Stimulated activated CD8-positive, alpha-beta memory T cell treated with anti-CD3 and anti-CD28 coated beads, Interleukin-4, amount 100 ng/mL, for 4 hours (primary cell): ENCODE results near the gene RCN2.

ENCODE experiments used
- DNase-seq, 2 donors: peaks; one replicate each; pipeline ENCODE4 v3.0.0-alpha.2; 2020; ENCODE audit warnings: low read depth in 2 of 2, low spot score in 1 of 2

Gene RCN2

DNA sequence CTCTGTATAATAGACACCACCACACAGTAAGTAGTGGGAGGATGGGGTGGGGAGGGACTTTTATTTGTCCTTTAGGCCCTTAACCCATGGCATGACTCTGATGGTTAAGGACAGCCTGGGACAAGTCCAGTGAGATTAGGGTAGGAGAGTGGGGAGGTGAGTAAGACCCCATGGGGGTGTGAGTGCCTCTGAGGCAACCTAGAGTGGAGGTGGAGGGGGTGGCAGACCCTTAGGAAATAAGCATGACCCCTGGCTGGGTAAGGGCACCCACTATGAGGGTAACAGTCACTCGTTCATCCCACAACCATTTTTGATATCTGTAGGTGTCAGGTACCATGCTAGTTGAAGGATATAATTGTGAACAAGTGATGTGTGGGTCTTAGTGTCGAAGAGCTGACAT is 42.4 kb downstream of the RCN2 start:
- no peak for DNase-seq

DNA sequence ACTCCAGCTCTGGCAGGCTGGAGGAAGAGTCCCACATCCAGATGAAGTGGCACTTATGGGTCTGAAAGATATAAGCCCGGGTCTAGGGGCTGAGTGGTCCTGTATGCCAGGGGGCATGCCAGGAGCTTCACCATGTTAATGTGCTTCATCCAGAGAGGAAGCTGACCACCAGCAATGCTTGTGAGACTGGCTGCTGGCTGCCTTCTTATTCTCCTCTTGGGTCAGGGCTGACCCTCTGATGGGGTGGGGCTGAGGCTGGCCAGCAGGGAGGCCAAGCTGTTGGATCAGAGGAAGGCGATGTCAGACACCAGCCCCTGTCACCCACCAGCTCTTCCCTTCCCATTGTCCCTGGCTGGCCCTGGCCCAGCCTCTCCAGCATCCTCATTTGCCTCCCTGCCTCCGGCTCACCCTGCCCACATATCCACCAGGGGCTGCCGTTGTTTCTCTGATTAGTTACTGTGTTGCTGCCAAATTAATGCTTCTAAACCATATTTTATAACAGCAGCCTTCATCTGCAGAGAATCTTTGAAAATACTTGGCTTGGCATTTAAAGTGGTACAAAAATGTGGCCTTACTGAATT is 43.0 kb downstream of the RCN2 start:
- no peak for DNase-seq

DNA sequence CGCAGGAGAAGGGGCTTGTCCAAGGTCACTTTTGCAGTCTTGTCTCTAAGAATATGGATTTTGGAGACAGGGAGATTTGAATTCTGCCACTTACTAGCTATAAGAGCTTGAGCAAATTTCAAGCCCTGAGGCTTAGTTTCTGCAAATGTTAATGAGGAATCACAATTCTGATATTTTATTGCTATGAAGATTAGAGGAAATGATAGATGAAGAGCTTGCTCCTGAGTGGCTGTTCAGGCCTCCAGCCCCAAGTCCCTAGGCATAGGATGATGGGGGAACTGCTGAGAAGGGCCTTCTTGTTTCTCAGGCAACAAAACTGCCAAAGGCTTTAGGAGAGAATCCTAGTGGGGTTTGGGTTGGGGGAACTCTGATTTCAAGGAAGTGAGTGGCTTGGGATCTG is 44.6 kb downstream of the RCN2 start:
- DNase-seq = no peak

DNA sequence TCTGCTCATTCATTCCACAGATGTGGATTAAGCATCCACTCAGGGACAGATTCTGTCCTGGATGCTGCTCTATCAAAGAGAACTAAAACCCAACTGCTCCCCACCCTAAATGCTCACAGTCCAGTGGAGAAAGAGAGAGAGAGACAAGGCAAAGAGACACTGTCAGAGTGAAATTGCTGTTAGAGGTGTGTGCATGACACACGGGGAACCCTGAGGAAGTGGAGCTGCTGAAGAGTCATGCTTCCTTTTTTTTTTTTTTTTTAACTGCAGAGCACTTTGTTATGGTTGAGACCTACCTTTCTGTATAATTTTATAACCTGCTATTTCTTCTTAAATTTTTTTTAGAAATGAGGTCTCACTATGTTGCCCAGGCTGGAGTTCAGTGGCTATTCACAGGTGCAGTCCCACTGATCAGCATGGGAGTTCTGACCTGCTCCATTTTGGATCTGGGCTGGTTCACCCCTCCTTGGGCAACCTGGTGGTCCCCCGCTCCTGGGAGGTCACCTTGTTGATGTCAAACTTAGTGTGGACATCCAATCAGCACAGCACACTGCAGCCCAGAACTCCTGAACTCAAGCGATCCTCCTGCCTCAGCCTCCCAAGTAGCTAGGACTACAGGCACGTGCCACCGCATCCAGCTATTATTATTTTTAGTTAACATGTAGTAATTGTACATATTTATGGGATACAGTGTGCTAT is 45.2 kb downstream of the RCN2 start:
- DNase-seq = no peak

DNA sequence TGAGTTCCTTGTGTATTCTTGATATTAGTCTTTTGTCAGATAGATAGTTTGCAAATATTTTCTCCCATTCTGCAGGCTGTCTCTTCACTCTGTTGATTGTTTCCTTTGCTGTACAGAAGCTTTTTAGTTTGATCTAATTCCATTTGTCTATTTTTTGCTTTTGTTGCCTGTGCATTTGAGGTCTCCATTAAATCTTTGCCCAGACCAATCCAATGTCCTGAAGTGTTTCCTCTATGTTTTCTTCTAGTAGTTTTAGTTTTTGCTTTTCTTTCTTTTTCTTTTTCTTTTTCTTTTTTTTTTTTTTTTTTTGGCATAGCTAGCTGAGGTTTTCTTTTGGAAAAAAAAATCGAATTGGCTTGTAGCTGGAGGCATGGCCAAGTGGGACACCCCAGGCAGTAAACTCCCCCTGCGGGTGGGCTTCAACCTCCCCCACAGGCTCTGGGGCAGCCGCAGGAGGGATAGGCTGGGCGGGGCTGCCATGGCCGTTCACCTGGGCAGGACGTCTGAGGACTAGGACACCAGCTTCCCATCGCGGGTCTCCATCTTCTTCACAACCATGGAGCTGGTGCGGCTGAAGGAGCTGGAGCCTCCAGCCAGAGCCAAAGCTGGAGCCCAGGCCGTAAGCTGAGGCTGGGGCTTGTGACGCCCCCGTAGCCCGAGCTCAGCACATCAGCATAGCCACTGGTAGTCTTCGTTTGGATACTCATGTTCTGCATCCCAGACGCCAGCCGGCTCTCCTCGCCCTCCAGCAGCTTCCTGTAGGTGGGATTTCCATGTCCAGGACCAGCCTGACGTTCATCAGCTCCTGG is 47.2 kb downstream of the RCN2 start:
- DNase-seq = no peak

DNA sequence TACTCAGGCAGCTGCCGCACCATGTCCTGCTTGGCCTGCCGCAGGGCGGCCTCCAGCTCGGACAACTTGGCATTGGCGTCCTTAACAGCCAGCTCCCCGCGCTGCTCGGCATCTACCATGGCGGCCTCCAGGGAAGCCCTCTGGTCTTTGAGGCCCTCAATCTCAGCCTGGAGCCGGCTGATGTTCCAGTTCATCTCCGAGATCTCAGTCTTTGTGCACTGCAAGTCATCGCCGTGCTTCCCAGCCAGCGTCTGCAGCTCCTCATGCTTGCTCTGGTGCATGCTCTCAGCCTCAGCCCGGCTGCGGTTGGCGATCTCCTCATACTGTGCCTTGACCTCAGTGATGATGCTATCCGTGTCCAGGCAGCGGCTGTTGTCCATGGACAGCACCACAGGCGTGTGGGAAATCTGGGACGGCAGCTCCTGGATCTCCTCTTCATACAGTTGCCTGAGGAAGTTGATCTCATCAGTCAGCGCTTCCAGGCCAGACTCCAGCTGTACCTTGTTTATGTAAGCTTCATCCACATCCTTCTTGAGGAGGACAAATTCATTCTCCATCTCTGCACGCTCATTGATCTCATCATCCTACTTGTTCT is 47.9 kb downstream of the RCN2 start:
- no peak for DNase-seq

DNA sequence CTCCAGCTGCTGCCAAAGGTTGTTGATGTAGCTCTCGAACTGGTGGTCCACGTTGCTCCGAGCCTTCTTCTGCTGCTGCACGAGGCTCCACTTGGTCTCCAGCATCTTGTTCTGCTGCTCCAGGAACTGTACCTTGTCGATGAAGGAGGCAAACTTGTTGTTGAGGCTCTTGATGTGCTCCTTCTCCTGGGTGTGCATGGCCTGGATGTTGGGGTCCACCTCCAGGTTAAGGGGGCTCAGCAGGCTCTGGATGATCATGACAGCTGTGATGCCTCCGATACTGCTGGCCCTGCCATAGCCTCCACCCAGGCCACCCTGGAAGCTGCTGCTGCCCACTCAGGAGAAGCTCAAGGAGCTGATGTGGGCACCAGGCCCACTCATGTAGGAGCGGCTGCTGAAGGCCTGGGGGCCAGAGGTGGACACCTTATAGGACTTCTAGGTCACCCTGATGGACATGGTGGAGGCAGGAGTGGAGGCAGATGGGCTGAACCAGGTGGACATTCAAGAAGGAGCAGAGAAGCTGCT is 48.5 kb downstream of the RCN2 start:
- DNase-seq = no peak

DNA sequence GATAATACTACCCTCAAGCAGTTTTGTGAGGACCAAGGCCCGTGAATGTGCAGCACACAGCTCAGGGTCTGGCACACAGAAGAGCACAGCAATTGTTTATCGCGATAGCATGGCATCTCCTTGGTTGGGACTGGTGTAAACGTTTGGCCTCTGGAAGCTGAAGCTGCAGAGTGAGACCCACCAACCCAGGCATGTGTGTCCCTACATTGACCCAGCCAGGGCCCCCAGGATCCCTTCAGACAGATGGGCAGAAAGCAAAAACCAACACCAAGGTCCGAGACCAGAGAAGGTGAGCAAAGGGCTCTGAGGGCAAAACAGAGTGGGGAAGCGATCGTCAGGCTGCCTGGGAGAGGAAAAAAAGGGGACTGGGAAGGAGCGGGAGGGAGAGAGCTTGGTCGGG is 50.8 kb downstream of the RCN2 start:
- no peak for DNase-seq

DNA sequence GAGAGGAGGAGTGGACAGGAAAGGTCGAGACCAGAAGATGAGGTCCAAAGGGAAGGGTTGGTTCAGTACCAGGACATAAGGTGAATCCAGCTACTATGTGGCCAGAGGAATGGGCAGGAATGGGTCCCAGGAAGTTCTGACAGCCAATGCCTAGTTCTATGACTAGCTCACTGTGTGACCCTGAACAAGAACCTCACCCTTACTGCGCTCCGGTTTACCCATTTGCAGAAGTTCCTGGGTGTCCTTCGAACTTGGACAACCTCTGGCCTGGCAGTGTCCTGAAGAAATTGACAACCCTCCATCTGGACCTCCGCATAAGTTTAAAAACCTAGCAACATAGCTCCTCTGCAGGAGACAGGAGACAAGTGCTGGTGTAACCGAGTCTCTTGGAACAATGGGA is 51.2 kb downstream of the RCN2 start:
- no peak for DNase-seq

DNA sequence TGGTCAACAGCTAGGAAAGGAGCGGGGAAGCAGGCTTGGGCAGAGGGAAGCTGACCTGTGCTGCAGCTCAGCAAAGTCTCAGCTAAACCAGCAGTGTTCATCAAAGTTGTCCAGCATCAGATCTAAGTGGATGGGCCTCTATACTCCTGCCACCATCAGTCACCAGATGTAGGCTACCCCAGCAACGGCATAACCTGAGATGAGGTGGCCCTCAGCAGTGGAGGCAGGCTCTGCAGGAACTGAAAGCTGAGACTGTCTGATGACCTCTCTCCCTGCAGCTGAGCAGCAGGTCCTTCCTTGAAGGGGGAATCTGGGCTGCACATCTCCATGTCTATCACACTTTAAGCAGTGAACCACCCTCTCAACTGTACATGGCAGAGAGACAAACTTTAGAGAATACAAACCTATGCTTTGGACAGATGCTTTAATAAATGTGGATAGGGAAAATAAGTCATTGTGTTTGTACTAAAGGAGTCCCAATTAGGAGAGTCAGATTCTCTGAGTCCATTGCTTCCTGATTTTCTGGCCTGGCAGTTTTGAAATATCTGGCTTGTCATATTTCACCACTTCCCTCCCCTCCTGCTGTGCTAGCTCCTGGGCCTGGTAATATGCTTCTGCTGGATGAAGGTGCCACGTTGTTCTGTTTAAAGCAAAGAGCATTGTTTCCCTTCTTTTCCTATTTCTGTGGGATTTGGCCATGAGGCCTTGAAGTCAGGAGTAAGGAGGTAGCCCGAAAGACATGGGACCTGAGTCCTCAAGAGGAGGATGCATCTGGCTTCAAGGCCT is 52.2 kb downstream of the RCN2 start:
- no peak for DNase-seq

DNA sequence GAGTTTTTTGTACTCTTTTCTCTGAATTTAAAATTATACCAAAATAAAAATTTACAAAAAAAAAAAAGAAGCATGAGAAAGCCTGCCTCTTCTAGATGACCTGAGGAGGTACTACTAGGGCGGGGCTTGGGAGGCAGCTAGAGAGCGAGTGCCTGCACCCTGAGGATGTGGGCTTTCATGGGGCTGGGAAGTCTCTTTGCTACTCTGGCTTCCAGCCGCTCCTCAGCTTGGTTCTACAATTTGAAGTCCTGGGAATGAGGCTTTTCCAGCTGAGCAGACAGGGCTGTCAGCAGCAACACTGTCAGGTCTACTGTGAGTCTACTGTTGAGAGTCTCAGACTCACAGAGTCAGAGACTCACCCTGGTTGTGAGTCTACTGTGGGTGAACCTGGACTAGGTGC is 55.2 kb downstream of the RCN2 start:
- DNase-seq = no peak

DNA sequence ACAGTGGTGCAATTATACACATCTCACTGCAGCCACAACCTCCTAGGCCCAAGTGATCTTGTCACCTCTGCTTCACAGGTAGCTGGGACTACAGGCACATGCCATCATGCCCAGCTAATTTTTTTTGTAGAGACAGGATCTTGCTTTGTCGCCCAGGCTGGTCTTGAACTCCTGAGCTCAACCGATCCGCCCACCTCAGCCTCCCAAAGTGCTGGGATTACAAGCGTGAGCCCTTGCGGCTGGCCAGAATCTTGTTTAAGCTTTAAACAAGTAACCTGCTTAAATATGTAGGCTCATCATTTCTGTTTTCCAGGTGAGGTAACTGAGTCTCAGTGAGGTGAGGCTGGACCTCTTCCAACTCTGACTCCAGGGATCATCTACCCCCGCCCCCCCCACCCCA is 55.7 kb downstream of the RCN2 start:
- DNase-seq = no peak

DNA sequence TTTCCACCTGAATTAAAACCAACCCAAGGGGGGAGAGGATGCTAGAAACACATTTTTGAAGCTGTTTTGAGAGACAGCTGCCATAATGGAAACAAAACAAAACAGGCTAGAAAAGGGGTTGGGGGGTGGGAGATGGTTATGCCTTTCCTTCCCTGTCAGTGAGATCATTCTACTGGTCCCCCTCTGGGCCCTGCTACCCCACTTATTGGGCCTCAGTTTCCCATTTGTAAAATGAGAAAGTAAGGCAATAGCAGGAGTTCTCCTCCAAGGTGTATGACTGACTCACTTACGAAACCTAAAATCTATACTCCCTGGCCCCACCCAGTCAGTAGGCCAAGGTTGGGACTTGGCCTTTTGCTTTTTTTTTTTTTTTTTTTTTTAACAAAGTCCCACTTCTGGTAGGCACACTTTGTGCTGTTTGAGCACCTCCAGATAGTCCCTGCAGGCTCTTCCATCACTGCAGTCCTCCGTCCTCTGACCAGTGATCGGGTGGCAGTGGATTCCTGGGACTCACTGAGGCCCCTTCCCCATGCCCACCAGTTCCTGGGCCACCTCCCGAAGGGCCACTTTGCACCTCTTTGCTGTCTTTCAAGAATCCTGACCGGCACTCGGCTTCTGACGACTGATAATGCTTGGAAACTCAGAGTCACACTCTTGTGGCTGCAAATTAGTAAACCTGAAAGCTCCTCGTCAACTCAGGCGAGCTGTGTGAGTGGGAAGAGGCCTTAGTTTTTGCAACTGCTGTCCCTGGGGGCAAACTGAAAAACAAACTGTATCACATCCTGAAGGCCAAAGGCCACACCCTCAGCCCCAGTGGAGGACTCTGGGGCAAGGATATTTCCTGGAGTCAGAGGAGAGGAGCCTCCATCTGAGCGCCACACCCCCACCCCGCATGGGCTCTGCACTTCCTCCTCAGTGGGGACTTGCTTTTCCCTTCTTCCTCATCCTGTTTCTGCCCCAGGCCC is 56.6 kb downstream of the RCN2 start:
- no peak for DNase-seq

DNA sequence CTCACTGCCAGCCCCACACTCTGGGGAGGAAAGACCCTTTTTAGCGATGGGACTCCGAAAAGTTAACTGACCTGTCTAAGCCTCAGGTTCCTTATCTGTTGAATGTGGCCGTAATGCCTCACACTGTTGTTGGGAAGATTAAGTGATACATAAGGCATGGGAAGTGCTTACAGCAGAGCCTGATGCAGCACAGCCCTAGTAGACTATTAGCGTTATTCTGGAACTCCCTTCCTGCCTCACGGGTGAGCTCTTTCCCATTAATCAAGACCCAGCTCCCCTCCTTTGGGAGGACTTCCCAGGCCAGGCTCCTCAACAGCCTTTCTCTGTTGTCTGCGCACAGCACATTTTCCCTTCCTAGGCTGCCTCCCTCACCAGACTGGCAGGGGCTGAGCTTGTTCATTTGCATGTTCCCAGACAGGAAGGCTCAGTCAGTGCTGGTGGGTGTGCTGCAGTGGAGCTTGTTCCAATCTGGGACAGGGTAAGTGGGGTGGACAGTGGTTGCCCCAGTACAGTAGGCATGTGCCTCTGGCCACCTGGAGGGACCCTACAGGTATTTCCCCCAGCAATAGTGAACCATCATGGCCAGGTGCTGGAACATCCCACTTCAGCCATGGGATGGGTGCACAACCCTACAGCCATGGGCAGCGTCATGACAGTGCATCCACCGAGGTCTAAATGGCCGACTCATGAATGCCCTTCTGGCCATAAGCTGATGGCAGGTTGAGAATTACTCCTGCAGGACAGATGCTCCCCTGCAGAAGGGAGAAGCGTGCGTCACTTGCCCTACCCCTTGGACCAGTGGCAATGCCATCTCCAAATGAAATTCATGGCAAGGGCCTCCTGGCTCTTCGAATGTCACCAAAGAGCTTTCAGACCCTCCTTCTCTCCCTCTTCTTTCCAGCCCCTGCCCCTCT is 57.6 kb downstream of the RCN2 start:
- no peak for DNase-seq

DNA sequence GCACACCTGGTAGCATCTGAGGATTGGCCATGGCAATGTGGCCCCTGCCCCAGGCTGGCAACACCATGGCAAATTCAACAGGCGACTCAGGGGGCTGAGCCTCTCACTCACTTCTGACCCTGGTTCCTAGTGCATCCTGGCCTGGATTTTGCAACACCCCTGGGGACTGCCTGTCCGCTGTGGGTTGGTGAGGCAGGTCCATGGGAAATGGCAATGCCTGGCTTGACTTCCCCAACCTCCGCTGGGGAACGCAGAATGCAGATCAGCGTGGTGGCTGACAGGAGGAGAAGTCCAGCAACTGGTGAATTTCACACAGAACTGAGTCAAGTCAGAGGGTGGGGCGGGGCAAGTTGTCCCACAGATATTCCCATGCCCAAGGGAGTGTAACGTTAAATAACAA is 59.5 kb downstream of the RCN2 start:
- no peak for DNase-seq

DNA sequence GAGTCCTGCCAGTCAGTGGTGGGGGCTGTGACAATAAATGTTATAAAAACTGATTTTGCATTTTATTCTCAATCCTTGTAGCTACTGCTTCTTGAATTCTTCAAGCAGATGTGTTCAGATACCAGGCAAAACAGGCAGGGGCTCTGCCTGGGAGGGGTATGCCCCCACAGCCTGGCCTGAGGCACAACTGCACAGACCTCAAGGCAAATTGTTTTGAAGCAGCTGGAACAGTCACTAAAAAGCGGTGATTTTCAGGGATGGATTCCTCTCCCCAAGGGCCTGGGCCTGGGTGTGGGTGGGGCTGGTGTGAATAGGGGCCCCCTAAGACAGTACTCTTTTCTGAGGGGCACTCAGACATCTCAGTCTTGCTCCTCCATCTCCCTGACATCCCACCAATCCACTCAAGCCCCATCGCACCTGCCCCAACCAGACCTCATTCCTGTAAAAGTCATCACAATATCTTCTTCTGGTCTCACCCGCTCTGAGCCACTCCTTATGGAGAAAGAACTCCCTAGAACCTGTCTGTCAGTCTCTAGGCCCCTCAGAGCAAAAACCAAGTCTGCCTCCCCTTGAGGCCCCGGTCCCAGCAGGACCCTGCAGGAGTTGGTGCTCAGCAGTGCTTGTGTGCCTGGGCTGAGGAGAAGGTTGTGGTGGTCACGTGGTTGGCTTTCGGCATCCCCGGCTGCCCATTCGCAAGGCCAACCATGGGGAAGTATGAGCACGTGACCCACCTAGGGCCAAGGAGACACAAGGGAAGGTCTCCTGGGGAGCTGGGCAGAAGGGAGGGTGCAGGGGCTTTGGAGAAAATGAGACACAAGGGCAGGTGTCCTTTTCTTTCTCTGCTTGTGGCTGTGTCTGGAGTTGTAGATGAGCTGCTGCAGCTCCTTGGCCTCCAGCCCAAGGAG is 60.4 kb downstream of the RCN2 start:
- no peak for DNase-seq

DNA sequence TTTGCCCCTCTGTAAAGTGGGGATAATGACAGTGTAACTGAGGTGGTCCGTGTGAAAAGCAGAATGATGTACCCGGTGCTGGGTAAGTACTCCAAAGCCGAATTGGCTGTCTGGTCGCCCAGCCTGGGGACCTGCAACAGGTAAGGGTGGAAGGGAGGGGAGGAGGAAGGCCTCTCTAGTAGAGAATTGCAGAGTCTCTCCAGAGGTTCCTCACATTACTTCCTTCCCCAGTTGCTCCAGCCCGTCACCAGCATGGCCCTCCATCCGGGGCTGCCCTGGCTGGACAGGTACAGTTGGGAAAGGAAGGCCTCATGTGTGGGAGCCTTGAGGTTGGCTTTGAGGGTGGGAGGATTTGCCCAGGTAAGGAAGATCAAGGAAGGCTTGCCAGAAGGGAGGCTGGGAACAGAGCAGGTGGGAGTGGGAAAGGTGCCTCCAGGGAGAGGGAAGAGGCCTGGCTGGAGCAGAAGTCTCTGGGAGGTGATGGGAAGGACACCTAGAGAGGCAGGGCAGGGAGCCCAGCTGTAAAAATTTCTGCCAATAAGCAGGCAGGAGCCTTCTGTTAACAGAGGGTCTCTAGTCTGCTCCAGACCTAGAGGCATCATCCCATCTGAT is 61.7 kb downstream of the RCN2 start:
- no peak for DNase-seq
